ENCODE data around the gene SUPT20HL1. TPM values are rescaled to one million over a fixed set of nuclear protein-coding genes. Genes with fewer than 3 reads are reported as not detected.

SUPT20HL1 gene
- total and polyA plus RNA-seq, 2 experiments from 2014 or later = not detected

DNA sequence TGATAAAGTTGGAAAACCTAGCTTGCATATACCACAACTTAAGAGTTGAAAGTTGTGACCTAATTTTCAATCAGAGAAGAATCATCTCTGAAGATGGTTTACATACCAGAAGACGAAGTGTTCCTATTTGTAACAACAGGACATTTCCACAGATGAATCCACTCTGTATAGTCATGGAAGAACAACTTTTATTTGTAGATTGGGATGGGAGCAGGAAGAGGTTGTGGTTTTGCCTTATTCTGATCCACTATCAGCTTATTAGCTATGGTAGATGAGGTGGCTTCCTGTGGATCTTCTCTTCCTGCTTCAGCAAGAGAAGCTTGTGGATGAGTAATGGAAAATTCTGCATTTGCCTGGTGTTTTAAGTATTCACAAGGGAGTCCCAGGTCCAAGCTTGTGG, 18.6 kb upstream of the SUPT20HL1 start:
- H3K4me3 Mint-ChIP-seq = no peak overlapping the region
- Histone ChIP-seq H3K9me2 (ENCODE audit: insufficient read depth) (no peaks in the 10 kb centered on the region), H3K4me3 (no peak overlapping the region), H2AFZ (no peak overlapping the region), H4K20me1 (replicated peaks; ENCODE audit: insufficient read depth) (no peaks in the 10 kb centered on the region), H3F3A (replicated peaks; ENCODE audit: low read depth) (no peaks in the 10 kb centered on the region), H3K27ac (ENCODE audit: low read depth) (no peak overlapping the region), H3K4me2 (no peak overlapping the region), H3K4me1 (ENCODE audit: insufficient read depth) (no peaks in the 10 kb centered on the region), H3K79me2 (replicated peaks; ENCODE audit: insufficient read depth) (no peaks in the 10 kb centered on the region), H3K27me3 (ENCODE audit: insufficient read depth) (no peaks in the 10 kb centered on the region), H3K36me3 (ENCODE audit: insufficient read depth) (no peaks in the 10 kb centered on the region)
- no peaks in the 10 kb centered on the region for H3K27me3 Mint-ChIP-seq (ENCODE audit: insufficient read depth, low read depth, poor library complexity)
- H3K36me3 Mint-ChIP-seq (ENCODE audit: low read depth) = no peaks in the 10 kb centered on the region
- ATAC-seq (no peak), DNase-seq (ENCODE audit: low spot score) (no peak)
- no peak overlapping the region for H3K27ac Mint-ChIP-seq
- no peaks in the 10 kb centered on the region; the same call in 2 of the 3 replicates for H3K4me1 Mint-ChIP-seq
- TF ChIP-seq CTCF (conservative IDR thresholded peaks at IDR 0.05; ENCODE audit: low read depth in 2 of 2) = no peak
- TF ChIP-seq ZNF331 (CRISPR knock-in tag; IDR thresholded peaks at IDR 0.05; ENCODE audit: low read depth) = no peak
- no peak for TF ChIP-seq CREB1 (CRISPR knock-in tag; IDR thresholded peaks at IDR 0.05; ENCODE audit: low read depth)
- no peaks in the 10 kb centered on the region for H3K9me3 Mint-ChIP-seq

DNA sequence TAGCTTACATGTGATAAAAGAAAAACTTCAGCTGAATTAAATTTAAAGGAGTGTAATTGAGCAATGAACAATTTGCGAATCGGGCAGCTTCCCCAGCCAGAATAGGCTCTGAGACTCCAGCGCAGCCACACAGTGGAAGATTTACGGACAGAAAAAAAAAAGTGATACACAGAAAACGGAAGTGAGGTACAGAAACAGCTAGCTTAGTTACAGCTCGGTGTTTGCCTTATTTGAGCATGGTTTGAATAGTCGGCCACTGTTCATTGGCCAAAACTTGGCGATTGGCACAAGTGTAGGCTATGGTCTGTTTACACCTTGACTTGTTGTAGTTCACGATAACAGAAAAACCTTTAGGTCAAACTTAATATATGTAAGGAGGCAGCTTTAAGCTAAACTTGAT, 16.7 kb upstream of the SUPT20HL1 start:
- no peak overlapping the region for H3K27ac ChIP-seq (ENCODE audit: low read depth)
- no peak overlapping the region for H3K27ac Mint-ChIP-seq
- no peak for TF ChIP-seq EZH2phosphoT487 (IDR thresholded peaks at IDR 0.05; ENCODE audit: unreplicated experiment)
- TF ChIP-seq ZNF331 (CRISPR knock-in tag; IDR thresholded peaks at IDR 0.05; ENCODE audit: low read depth) = no peak
- no peak for TF ChIP-seq JUNB (IDR thresholded peaks at IDR 0.05; ENCODE audit: unreplicated experiment)
- no peak for TF ChIP-seq NANOG (IDR thresholded peaks at IDR 0.05; ENCODE audit: borderline replicate concordance)
- TF ChIP-seq, protein P1, sequence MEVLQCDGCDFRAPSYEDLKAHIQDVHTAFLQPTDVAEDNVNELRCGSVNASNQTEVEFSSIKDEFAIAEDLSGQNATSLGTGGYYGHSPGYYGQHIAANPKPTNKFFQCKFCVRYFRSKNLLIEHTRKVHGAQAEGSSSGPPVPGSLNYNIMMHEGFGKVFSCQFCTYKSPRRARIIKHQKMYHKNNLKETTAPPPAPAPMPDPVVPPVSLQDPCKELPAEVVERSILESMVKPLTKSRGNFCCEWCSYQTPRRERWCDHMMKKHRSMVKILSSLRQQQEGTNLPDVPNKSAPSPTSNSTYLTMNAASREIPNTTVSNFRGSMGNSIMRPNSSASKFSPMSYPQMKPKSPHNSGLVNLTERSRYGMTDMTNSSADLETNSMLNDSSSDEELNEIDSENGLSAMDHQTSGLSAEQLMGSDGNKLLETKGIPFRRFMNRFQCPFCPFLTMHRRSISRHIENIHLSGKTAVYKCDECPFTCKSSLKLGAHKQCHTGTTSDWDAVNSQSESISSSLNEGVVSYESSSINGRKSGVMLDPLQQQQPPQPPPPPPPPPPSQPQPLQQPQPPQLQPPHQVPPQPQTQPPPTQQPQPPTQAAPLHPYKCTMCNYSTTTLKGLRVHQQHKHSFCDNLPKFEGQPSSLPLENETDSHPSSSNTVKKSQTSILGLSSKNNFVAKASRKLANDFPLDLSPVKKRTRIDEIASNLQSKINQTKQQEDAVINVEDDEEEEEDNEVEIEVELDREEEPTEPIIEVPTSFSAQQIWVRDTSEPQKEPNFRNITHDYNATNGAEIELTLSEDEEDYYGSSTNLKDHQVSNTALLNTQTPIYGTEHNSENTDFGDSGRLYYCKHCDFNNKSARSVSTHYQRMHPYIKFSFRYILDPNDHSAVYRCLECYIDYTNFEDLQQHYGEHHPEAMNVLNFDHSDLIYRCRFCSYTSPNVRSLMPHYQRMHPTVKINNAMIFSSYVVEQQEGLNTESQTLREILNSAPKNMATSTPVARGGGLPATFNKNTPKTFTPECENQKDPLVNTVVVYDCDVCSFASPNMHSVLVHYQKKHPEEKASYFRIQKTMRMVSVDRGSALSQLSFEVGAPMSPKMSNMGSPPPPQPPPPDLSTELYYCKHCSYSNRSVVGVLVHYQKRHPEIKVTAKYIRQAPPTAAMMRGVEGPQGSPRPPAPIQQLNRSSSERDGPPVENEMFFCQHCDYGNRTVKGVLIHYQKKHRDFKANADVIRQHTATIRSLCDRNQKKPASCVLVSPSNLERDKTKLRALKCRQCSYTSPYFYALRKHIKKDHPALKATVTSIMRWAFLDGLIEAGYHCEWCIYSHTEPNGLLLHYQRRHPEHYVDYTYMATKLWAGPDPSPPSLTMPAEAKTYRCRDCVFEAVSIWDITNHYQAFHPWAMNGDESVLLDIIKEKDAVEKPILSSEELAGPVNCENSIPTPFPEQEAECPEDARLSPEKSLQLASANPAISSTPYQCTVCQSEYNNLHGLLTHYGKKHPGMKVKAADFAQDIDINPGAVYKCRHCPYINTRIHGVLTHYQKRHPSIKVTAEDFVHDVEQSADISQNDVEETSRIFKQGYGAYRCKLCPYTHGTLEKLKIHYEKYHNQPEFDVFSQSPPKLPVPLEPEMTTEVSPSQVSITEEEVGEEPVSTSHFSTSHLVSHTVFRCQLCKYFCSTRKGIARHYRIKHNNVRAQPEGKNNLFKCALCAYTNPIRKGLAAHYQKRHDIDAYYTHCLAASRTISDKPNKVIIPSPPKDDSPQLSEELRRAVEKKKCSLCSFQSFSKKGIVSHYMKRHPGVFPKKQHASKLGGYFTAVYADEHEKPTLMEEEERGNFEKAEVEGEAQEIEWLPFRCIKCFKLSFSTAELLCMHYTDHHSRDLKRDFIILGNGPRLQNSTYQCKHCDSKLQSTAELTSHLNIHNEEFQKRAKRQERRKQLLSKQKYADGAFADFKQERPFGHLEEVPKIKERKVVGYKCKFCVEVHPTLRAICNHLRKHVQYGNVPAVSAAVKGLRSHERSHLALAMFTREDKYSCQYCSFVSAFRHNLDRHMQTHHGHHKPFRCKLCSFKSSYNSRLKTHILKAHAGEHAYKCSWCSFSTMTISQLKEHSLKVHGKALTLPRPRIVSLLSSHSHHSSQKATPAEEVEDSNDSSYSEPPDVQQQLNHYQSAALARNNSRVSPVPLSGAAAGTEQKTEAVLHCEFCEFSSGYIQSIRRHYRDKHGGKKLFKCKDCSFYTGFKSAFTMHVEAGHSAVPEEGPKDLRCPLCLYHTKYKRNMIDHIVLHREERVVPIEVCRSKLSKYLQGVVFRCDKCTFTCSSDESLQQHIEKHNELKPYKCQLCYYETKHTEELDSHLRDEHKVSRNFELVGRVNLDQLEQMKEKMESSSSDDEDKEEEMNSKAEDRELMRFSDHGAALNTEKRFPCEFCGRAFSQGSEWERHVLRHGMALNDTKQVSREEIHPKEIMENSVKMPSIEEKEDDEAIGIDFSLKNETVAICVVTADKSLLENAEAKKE (CRISPR knock-in tag; IDR thresholded peaks at IDR 0.05) = no peak
- no peak for TF ChIP-seq CREB1 (CRISPR knock-in tag; IDR thresholded peaks at IDR 0.05; ENCODE audit: low read depth)
- TF ChIP-seq CTCF (conservative IDR thresholded peaks at IDR 0.05; ENCODE audit: low read depth in 2 of 2) = no peak
- no peak for TF ChIP-seq ETS1 (IDR thresholded peaks at IDR 0.05)
- no peak for TF ChIP-seq POLR2AphosphoS5 (IDR thresholded peaks at IDR 0.05; ENCODE audit: low read depth)
- TF ChIP-seq EZH2 (IDR thresholded peaks at IDR 0.05; ENCODE audit: low read depth, unreplicated experiment) = no peak
- TF ChIP-seq ZNF114 (CRISPR knock-in tag; IDR thresholded peaks at IDR 0.05) = no peak

More for the DNA sequence above, 16.7 kb upstream of the SUPT20HL1 start:
- Histone ChIP-seq H2AFZ (no peak overlapping the region), H3F3A (replicated peaks; ENCODE audit: low read depth) (no peaks in the 10 kb centered on the region), H3K36me3 (ENCODE audit: insufficient read depth) (no peaks in the 10 kb centered on the region), H3K4me3 (no peak overlapping the region), H3K9me2 (ENCODE audit: insufficient read depth) (no peaks in the 10 kb centered on the region), H3K4me1 (ENCODE audit: insufficient read depth) (no peaks in the 10 kb centered on the region), H4K20me1 (replicated peaks; ENCODE audit: insufficient read depth) (no peaks in the 10 kb centered on the region), H3K4me2 (no peak overlapping the region), H3K79me2 (replicated peaks; ENCODE audit: insufficient read depth) (no peaks in the 10 kb centered on the region), H3K27me3 (ENCODE audit: insufficient read depth) (no peaks in the 10 kb centered on the region)
- Mint-ChIP-seq H3K9me3 (no peaks in the 10 kb centered on the region), H3K36me3 (ENCODE audit: low read depth) (no peaks in the 10 kb centered on the region), H3K4me1 (no peaks in the 10 kb centered on the region; the same call in 2 of the 3 replicates), H3K27me3 (ENCODE audit: insufficient read depth, low read depth, poor library complexity) (no peaks in the 10 kb centered on the region), H3K4me3 (no peak overlapping the region)
- no peak for ATAC-seq
- no peak for DNase-seq (ENCODE audit: low spot score)

All from GM23338 (cell line).